GM18499 (cell line): Measurements from ENCODE around the gene FMO3.

Source experiments
- ATAC-seq: cut with Tn5 transposase; IDR thresholded peaks from one replicate; pipeline ENCODE4 v1.9.1; 2021; ENCODE audit warnings: moderate number of reproducible peaks; ENCODE audit not compliant: insufficient read depth, unreplicated experiment

FMO3 gene

GRCh38 chr1:171115280-171115897 is 24.7 kb downstream of the FMO3 start:
- ATAC-seq = no peak

DNA sequence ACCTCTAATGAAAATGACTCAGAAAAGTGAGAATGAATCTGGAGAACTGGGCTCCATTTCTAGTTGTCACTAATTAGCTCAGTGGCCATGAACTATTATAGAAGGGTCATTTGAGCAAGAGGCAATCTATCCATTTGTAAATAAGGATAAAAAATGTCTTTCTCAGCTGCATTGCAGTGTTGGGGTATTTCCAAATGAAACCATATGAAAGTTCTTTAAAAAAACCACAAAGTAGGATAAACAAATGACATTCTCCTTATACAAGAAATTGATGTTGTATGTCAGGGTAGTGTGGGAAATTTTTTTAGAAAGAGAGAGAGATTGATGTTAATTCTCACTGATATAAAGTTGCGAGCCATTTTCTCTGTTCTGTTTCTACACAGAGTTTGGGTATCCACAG is 26.0 kb downstream of the FMO3 start:
- no peak for ATAC-seq

- ATAC-seq = no peak
Observed at GRCh38 chr1:171117085-171117484, 26.4 kb downstream of the FMO3 start.

- no peak for ATAC-seq
Observed at GRCh38 chr1:171119648-171120047, 28.9 kb downstream of the FMO3 start.

GRCh38 chr1:171122299-171122698 is 31.6 kb downstream of the FMO3 start:
- ATAC-seq = no peak

- ATAC-seq = no peak
Observed at GRCh38 chr1:171122893-171123292, 32.2 kb downstream of the FMO3 start.

DNA sequence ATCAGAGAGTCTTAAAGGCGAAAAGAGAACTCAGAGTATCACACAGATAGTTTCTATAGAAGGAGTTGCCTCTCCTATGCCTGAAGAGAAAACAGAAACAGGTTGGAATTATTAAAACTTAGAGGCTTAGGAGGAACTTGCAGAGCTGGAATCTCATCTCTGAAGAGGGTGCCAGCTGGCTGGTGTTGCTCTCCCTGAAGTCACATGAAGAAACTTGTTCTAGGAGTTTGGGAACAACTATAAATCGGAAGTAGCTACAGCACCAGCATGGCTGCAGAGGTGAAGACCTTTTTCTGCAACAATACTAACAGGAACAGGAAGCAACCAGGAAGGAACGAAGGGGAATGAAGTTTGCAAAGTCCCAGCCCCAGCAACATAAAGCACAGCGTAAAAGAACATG is 35.8 kb downstream of the FMO3 start:
- no peak for ATAC-seq

DNA sequence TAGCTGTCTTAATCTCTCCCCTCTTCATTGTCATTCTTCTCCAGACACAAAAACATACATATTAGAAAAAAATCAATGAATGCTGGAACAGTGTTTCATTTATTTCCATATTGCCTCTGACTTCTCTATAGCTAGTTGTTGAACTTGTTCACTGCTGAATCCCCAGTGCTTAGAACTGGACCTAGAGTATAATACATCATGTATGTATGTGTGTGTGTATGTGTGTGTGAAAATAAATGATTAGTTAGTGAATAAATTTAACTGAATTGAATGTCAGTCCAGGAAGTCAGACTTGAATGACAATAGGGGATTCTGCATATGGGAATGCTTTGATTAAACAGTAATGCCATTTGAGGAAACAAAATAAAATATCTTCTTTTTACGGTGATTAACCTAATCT is 36.4 kb downstream of the FMO3 start:
- no peak for ATAC-seq

GRCh38 chr1:171127501-171127900 is 36.8 kb downstream of the FMO3 start:
- no peak for ATAC-seq

DNA sequence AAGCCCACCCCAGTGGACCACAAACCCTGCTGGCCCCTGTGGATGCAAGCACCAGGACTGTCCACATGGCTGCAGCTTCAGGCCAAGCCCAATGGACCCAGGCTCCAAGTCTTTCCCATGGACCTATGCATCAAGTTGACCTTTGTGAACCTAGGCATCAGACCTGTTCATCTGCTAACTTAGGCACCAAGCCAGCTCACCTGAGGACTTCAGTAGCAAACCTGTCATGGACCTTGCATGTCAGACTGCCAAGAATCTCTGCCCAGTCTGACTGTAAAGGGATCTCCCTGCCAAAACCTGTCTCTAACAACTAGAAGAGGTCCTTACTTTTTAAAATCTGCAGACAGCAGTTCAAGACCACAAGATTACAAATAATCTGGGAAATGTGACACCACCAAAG is 37.8 kb downstream of the FMO3 start:
- no peak for ATAC-seq

GRCh38 chr1:171134204-171134923 is 43.7 kb downstream of the FMO3 start:
- no peak for ATAC-seq

DNA sequence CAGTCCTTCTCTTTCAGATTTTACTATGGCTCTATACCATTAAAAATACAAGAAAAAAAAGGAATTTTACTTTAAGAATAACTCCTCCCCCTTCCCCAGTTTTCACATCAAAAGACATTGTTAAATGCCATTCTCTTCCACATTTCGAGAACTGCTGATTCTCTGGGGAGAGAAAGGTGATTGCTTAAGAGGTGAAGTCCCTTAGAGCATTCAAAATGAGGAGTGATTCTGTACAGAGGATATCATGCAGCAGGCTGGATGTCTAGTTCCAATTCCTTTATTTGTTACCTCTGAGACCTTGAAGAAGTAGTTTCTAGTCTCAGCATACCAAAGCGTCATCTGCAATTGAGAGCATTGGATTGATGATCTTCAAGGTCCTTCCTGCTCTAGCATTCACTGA is 46.9 kb downstream of the FMO3 start:
- no peak for ATAC-seq

- no peak for ATAC-seq
Observed at GRCh38 chr1:171138980-171139379, 48.3 kb downstream of the FMO3 start.

- no peak for ATAC-seq
Observed at GRCh38 chr1:171139890-171140289, 49.2 kb downstream of the FMO3 start.

GRCh38 chr1:171140401-171140800 is 49.7 kb downstream of the FMO3 start:
- no peak for ATAC-seq

GRCh38 chr1:171140956-171141687 is 50.4 kb downstream of the FMO3 start:
- ATAC-seq = no peak

- ATAC-seq = no peak
Observed at GRCh38 chr1:171141688-171142415, 51.1 kb downstream of the FMO3 start.

DNA sequence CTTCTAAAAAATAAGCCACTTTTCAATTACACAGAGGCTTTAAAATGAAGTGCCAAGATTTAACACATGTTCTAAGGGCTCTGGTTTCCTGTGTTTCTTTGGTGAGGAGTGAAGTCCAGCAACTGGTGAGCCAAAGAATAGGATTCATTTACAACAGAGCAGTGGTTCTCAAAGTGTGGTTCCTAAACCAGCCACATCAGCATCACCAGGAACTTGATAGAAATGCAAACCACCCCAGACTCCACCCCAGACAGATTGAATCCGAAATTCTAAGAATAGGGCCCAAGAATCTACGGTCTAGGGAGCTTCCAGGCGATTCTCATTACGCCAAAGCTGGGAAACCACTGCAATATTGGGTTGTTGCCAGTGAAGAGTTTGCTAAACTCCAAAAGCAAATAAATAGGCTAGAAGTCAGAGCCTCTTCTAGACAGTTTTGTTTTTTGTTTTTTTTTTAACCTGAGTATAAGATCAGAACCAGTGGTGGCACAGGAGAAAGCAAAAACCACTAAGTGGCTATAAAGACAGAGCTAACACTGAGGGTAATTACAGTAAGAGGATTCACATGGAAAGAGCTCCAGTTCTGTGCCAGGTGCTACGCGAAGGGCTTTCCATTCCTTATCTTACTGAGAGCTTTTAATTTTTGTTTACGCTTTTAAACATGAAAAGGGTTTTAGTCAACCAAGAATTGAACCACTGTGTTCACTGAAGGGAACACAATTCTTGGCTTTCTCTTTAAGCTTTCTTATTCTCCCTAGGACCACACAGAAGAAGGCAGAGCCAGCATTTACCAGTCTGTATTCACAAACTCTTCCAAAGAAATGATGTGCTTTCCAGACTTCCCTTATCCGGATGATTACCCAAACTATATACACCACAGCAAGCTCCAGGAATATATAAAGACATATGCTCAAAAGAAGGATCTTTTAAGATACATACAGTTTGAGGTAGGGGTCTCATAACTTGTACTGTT is 52.0 kb downstream of the FMO3 start:
- ATAC-seq = no peak

- ATAC-seq = no peak
Observed at GRCh38 chr1:171150156-171150555, 59.5 kb downstream of the FMO3 start.

DNA sequence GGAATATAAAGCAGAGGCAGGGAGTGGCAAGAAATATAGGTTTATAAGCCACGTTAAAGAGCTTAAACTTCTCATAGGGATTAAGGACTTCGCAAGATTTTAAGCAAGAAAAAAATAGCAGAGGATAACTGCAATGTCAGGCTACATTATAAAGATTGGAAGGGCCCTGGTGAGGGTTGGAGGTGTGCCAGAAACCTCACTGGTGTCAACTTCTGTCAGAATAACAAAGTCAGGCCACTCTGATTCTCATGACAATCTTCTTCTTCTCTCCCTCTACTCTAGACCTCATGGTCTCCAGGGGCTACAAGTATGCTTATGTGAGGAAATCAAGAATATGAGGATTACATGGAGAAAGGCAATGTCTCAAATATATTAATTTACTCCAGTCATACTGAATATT is 61.8 kb downstream of the FMO3 start:
- no peak for ATAC-seq
